Uterus (tissue), 4 donors: ENCODE measurements around the gene SHC2. TPM values are rescaled to one million over a fixed set of nuclear protein-coding genes. Genes with fewer than 3 reads are reported as not detected.

Source experiments
- DNase-seq, 2 donors: peaks; one replicate each; pipeline ENCODE4 v3.0.0-alpha.2; 2019 to 2020
- H3K27ac ChIP-seq, 2 donors: fragments of 200-600 bp; sonication (generic); 1 replicate in 1 of 2; 2 replicates in 1 of 2; pipeline ENCODE4 v1.5.1; 2016 to 2018
- H3K27me3 ChIP-seq, 2 donors: fragments of 200-600 bp; sonication (generic); one replicate each; pipeline ENCODE4 v1.5.1; 2018 to 2019; ENCODE audit warnings: control low read depth in 1 of 2
- H3K36me3 ChIP-seq, 2 donors: fragments of 200-600 bp; sonication (generic); one replicate each; pipeline ENCODE4 v1.5.1; 2019; ENCODE audit warnings: control low read depth in 1 of 2
- H3K4me1 ChIP-seq, 2 donors: fragments of 200-600 bp; sonication (generic); one replicate each; pipeline ENCODE4 v1.5.1; 2018 to 2019; ENCODE audit warnings: control low read depth in 1 of 2
- H3K4me3 ChIP-seq, 2 donors: fragments of 200-600 bp; sonication (generic); 1 replicate in 1 of 2; 2 replicates in 1 of 2; pipeline ENCODE4 v1.5.1; 2018 to 2019; ENCODE audit warnings: mild to moderate bottlenecking in 1 of 2
- H3K9me3 ChIP-seq, 2 donors: fragments of 200-600 bp; sonication (generic); one replicate each; pipeline ENCODE4 v1.5.1; 2019; ENCODE audit warnings: control low read depth in 1 of 2
- POLR2A ChIP-seq, 2 donors: fragments of 450-650 bp; IDR thresholded peaks; one replicate each; pipeline ENCODE4 v1.6.1; 2016; ENCODE audit warnings: antibody characterized with exemption in 2 of 2, mild to moderate bottlenecking in 1 of 2, moderate library complexity in 1 of 2
- intact Hi-C: fragments of 100-400 bp; cut with DNase I; formaldehyde crosslinking; loops from one replicate; pipeline ENCODE4 v1.15.1; 2023; ENCODE audit warnings: low total_unique reads
- total RNA-seq, 4 donors: library from RNA; depleted of rRNA in 3 of 4; stranded (reverse); fragments of >200 nt in 3 of 4; gene quantifications; one replicate each; pipeline versions ENCODE4 v1.1.0 to v1.2.4, GENCODE V29; 2014 to 2023
- TF ChIP-seq, protein P1 (sequence below), 4 experiments: fragments of 200-600 bp in 2 of 4; fragments of 450-650 bp in 2 of 4; sonication (generic) in 2 of 4; IDR thresholded peaks; one replicate each; pipeline ENCODE4 v1.5.1; 2016 to 2019; ENCODE audit warnings: antibody characterized with exemption in 4 of 4, mild to moderate bottlenecking in 2 of 4, moderate library complexity in 1 of 4
- donor health status: DM: yes; HTN: yes; CAD: no.

SHC2 gene
- total RNA-seq, 4 donors from 2014 or later = 2.9 to 43.6 (median 8.4) TPM

- no peak for TF ChIP-seq POLR2A (IDR thresholded peaks at IDR 0.05)
- TF ChIP-seq, protein P1, sequence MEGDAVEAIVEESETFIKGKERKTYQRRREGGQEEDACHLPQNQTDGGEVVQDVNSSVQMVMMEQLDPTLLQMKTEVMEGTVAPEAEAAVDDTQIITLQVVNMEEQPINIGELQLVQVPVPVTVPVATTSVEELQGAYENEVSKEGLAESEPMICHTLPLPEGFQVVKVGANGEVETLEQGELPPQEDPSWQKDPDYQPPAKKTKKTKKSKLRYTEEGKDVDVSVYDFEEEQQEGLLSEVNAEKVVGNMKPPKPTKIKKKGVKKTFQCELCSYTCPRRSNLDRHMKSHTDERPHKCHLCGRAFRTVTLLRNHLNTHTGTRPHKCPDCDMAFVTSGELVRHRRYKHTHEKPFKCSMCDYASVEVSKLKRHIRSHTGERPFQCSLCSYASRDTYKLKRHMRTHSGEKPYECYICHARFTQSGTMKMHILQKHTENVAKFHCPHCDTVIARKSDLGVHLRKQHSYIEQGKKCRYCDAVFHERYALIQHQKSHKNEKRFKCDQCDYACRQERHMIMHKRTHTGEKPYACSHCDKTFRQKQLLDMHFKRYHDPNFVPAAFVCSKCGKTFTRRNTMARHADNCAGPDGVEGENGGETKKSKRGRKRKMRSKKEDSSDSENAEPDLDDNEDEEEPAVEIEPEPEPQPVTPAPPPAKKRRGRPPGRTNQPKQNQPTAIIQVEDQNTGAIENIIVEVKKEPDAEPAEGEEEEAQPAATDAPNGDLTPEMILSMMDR (IDR thresholded peaks at IDR 0.05) = no peak
- Histone ChIP-seq H3K4me1 (no peaks in the 10 kb centered on the region), H3K27ac (no peak overlapping the region), H3K27me3 (no peaks in the 10 kb centered on the region), H3K36me3 (no peaks in the 10 kb centered on the region), H3K9me3 (no peaks in the 10 kb centered on the region), H3K4me3 (no peak overlapping the region)
- intact Hi-C loops = no loop called here
- no peak for DNase-seq
Measured at GRCh38 chr19:391726-392374, 69.0 kb downstream of the SHC2 start.

- TF ChIP-seq, protein P1 (IDR thresholded peaks at IDR 0.05) = no peak
- TF ChIP-seq POLR2A (IDR thresholded peaks at IDR 0.05) = no peak
- intact Hi-C loops = no loop called here
- no peak overlapping the region for H3K27ac ChIP-seq
Measured at GRCh38 chr19:391207-391557, 69.7 kb downstream of the SHC2 start.

DNA sequence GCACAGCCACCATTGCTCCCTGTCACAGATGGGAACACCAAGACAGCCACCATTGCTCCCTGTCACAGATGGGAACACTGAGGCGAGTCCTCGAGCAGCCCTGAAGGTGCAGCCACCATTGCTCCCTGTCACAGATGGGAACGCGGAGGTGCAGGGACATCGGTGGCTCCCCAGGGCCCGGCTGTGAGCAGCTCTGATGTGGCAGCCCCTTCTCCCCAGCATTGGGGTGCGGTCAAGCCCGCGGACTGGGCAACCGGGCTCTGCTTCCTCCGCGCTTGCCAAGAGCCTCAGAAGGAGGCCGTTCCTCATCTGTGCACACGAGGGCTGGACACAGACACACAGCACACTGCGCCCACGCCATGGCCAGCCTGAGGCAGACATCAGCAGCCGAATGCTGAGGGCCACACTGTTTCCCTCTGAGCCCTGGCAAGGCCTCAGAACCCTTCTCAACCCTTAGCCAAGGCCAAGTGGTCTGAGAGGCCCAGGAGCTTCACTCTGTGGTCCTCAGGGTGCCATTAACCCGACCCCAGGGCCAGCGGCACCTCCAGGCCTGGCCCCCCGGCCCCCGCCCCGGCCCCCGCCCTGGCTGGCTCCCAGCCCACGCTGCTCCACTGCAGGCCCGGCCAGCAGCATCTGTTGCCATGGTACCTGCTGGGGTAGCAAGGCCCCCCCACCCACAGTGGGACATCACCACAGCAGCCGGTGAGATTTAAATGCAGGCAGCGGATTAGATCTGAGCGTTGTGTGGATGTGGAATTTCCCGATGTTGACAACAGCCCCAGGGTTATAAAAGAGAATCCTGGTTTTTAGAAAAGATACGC is 70.2 kb downstream of the SHC2 start:
- Histone ChIP-seq H3K4me3 (no peak overlapping the region), H3K27ac (no peak overlapping the region), H3K4me1 (no peaks in the 10 kb centered on the region), H3K36me3 (no peaks in the 10 kb centered on the region), H3K9me3 (no peaks in the 10 kb centered on the region), H3K27me3 (no peaks in the 10 kb centered on the region)
- DNase-seq = no peak
- TF ChIP-seq POLR2A (IDR thresholded peaks at IDR 0.05) = no peak
- TF ChIP-seq, protein P1 (IDR thresholded peaks at IDR 0.05) = no peak
- intact Hi-C loops = no loop called here

More at GRCh38 chr19:391207-391557, 69.7 kb downstream of the SHC2 start:
- DNase-seq = no peak
- Histone ChIP-seq H3K4me1 (no peaks in the 10 kb centered on the region), H3K4me3 (no peak overlapping the region), H3K36me3 (no peaks in the 10 kb centered on the region), H3K27me3 (no peaks in the 10 kb centered on the region), H3K9me3 (no peaks in the 10 kb centered on the region)

DNA sequence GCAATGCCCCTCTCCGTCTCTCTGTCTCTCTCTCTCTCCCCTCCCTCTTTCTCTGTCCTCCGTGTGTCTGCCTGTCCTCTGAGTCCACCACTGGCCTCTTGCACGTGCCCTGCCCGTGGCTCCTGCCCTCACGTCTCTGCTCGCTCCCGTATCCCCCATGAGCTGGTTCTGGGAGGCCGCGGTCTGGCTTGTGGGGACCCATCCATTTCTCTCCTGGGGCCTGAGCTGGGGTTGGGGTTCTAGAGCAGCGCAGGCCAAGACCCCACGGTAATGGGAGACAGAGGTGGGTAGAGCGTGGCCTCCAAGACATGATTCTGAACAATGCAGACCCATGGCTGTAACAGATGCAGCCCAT is 70.9 kb downstream of the SHC2 start:
- Histone ChIP-seq H3K4me3 (no peak overlapping the region), H3K27me3 (no peaks in the 10 kb centered on the region), H3K27ac (no peak overlapping the region), H3K9me3 (no peaks in the 10 kb centered on the region), H3K4me1 (no peaks in the 10 kb centered on the region), H3K36me3 (no peaks in the 10 kb centered on the region)
- no peak for DNase-seq
- no peak for TF ChIP-seq POLR2A (IDR thresholded peaks at IDR 0.05)
- TF ChIP-seq, protein P1 (IDR thresholded peaks at IDR 0.05) = no peak
- intact Hi-C loops = no loop called here

GRCh38 chr19:389255-389934 is 71.4 kb downstream of the SHC2 start:
- no peak for TF ChIP-seq POLR2A (IDR thresholded peaks at IDR 0.05)
- TF ChIP-seq, protein P1 (IDR thresholded peaks at IDR 0.05) = no peak
- Histone ChIP-seq H3K27ac (no peak overlapping the region), H3K36me3 (no peaks in the 10 kb centered on the region), H3K27me3 (no peaks in the 10 kb centered on the region), H3K4me1 (no peaks in the 10 kb centered on the region), H3K4me3 (no peak overlapping the region), H3K9me3 (no peaks in the 10 kb centered on the region)
- intact Hi-C loops = no loop called here
- DNase-seq = no peak
